Fibroblast of lung (primary cell): ENCODE results near the gene PTPRM. TPM values are rescaled to one million over a fixed set of nuclear protein-coding genes. Genes with fewer than 3 reads are reported as not detected.

Experiments
- DNase-seq, 2 donors: peaks; one replicate each; pipeline versions ENCODE4 v3.0.0 to v3.0.0-alpha.2; 2010; ENCODE audit warnings: low read depth in 2 of 2
- H2AFZ ChIP-seq: 2 replicates; pipeline ENCODE4 v1.5.1; 2012; ENCODE audit warnings: low read length, control low read depth, inconsistent platforms
- H3K27ac ChIP-seq: 2 replicates; pipeline ENCODE4 v1.5.1; 2011; ENCODE audit warnings: low read length, control low read depth; ENCODE audit not compliant: insufficient read depth
- H3K27me3 ChIP-seq: 2 replicates; pipeline ENCODE4 v1.5.1; 2011; ENCODE audit warnings: mild to moderate bottlenecking, low read length; ENCODE audit not compliant: control insufficient read depth, insufficient read depth
- H3K36me3 ChIP-seq: 2 replicates; pipeline ENCODE4 v1.5.1; 2011; ENCODE audit warnings: low read length; ENCODE audit not compliant: control insufficient read depth, insufficient read depth
- H3K4me1 ChIP-seq: 2 replicates; pipeline ENCODE4 v1.5.1; 2011; ENCODE audit warnings: low read length; ENCODE audit not compliant: control insufficient read depth, insufficient read depth; ENCODE audit errors: extremely low read depth
- H3K4me2 ChIP-seq: 2 replicates; pipeline ENCODE4 v1.5.1; 2011; ENCODE audit warnings: low read length, control low read depth; ENCODE audit not compliant: insufficient read depth; ENCODE audit errors: extremely low read depth
- H3K4me3 ChIP-seq, 4 experiments: fragments of 200-600 bp in 1 of 4; sonication (generic) in 1 of 4; replicated peaks in 1 of 4; 2 replicates each; pipeline ENCODE4 v1.5.1; 2011 to 2016; ENCODE audit warnings: low read length in 4 of 4, low read depth in 3 of 4, mild to moderate bottlenecking in 3 of 4, control low read depth in 2 of 4, inconsistent platforms in 1 of 4, mixed read lengths in 1 of 4; ENCODE audit not compliant: insufficient read depth in 1 of 4; ENCODE audit errors: control extremely low read depth in 1 of 4
- H3K79me2 ChIP-seq: 2 replicates; pipeline ENCODE4 v1.5.1; 2012; ENCODE audit warnings: mild to moderate bottlenecking, low read length, inconsistent platforms; ENCODE audit not compliant: control insufficient read depth, insufficient read depth
- H3K9ac ChIP-seq: 2 replicates; pipeline ENCODE4 v1.5.1; 2011; ENCODE audit warnings: mild to moderate bottlenecking, low read length, control low read depth; ENCODE audit not compliant: insufficient read depth
- H3K9me3 ChIP-seq: 2 replicates; pipeline ENCODE4 v1.5.1; 2012; ENCODE audit warnings: low read depth, low read length; ENCODE audit not compliant: control insufficient read depth, insufficient read depth
- H4K20me1 ChIP-seq: 2 replicates; pipeline ENCODE4 v1.5.1; 2011; ENCODE audit warnings: low read length; ENCODE audit not compliant: control insufficient read depth, insufficient read depth; ENCODE audit errors: extremely low read depth
- CTCF ChIP-seq, 2 donors: IDR thresholded peaks in 1 of 2; conservative IDR thresholded peaks in 1 of 2; 1 replicate in 1 of 2; 2 replicates in 1 of 2; pipeline ENCODE4 v1.5.1; 2011 to 2012; ENCODE audit warnings: low read length in 2 of 2, control low read depth in 1 of 2, inconsistent platforms in 1 of 2, low read depth in 1 of 2, mild to moderate bottlenecking in 1 of 2
- EZH2 ChIP-seq: IDR thresholded peaks from 2 replicates; pipeline ENCODE4 v1.5.1; 2012; ENCODE audit warnings: low read length, control low read depth, mild to moderate bottlenecking; ENCODE audit errors: missing control alignments
- polyA plus RNA-seq, 2 donors: library from polyadenylated mRNA; depleted of rRNA in 1 of 2; stranded (reverse) in 1 of 2; unstranded in 1 of 2; fragments of >200 nt; gene quantifications; 2 replicates each; pipeline ENCODE4 v1.2.1, GENCODE V29; 2011 to 2012; ENCODE audit warnings: missing spikeins in 1 of 2
- total RNA-seq: library from RNA; depleted of rRNA; stranded (reverse); fragments of >200 nt; gene quantifications from 2 replicates; pipeline ENCODE4 v1.2.1, GENCODE V29; 2014

The PTPRM gene
- total and polyA plus RNA-seq, 2 donors (not counting 1 experiment from before 2014, with no cell fraction given), result 86.6 to 87.0 TPM

GRCh38 chr18:7548221-7548620, 18.9 kb upstream of the PTPRM start:
- Histone ChIP-seq H3K27me3 (no peaks in the 10 kb centered on the region), H3K4me3 (no peak overlapping the region), H4K20me1 (no peaks in the 10 kb centered on the region), H3K36me3 (no peaks in the 10 kb centered on the region), H3K9me3 (no peaks in the 10 kb centered on the region), H3K4me1 (no peaks in the 10 kb centered on the region), H3K9ac (no peak overlapping the region), H2AFZ (no peak overlapping the region), H3K4me2 (no peak overlapping the region), H3K27ac (no peak overlapping the region), H3K79me2 (no peaks in the 10 kb centered on the region)
- no peak for DNase-seq
- TF ChIP-seq CTCF (conservative IDR thresholded peaks at IDR 0.05 in 1 of 2, IDR thresholded peaks at IDR 0.05 in 1 of 2; ENCODE audit: low read depth in 1 of 2, low read length in 2 of 2) (no peak), EZH2 (no peak)

- DNase-seq, result no peak
- Histone ChIP-seq H4K20me1 (no peaks in the 10 kb centered on the region), H3K9ac (no peak overlapping the region), H3K9me3 (no peaks in the 10 kb centered on the region), H3K27me3 (no peaks in the 10 kb centered on the region), H3K4me3 (no peak overlapping the region), H3K4me2 (no peak overlapping the region), H3K27ac (no peak overlapping the region), H3K4me1 (no peaks in the 10 kb centered on the region), H2AFZ (no peak overlapping the region), H3K36me3 (no peaks in the 10 kb centered on the region), H3K79me2 (no peaks in the 10 kb centered on the region)
- TF ChIP-seq EZH2, result no peak
- no peak for TF ChIP-seq CTCF (conservative IDR thresholded peaks at IDR 0.05 in 1 of 2, IDR thresholded peaks at IDR 0.05 in 1 of 2; ENCODE audit: low read depth in 1 of 2, low read length in 2 of 2)
These were observed 18.4 kb upstream of the PTPRM start for GRCh38 chr18:7548721-7549120.

- TF ChIP-seq CTCF (conservative IDR thresholded peaks at IDR 0.05 in 1 of 2, IDR thresholded peaks at IDR 0.05 in 1 of 2; ENCODE audit: low read depth in 1 of 2, low read length in 2 of 2) (no peak), EZH2 (no peak)
- no peak overlapping the region for H3K4me3 ChIP-seq
- H3K4me2 ChIP-seq, result no peak overlapping the region
- no peak overlapping the region for H2AFZ ChIP-seq
- DNase-seq, result no peak
- H3K4me1 ChIP-seq, result no peaks in the 10 kb centered on the region
- peaks cover 4% of the 10 kb centered on the region for H3K27me3 ChIP-seq
- H3K27ac ChIP-seq, result no peak overlapping the region
- no peak overlapping the region for H3K9ac ChIP-seq
- H3K36me3 ChIP-seq, result no peaks in the 10 kb centered on the region
- no peaks in the 10 kb centered on the region for H4K20me1 ChIP-seq
- no peaks in the 10 kb centered on the region for H3K9me3 ChIP-seq
- no peaks in the 10 kb centered on the region for H3K79me2 ChIP-seq
These were observed 9.1 kb upstream of the PTPRM start for GRCh38 chr18:7557973-7558372.
